Activated CD4-positive, alpha-beta T cell treated with anti-CD3 and anti-CD28 coated beads, Interleukin-2, amount 50 U/mL, for 24 hours (primary cell): ENCODE data around the gene FBLN7.

Experiments used
- DNase-seq, 2 donors: peaks; one replicate each; pipeline ENCODE4 v3.0.0-alpha.2; 2020; ENCODE audit warnings: low read depth in 1 of 2, low spot score in 1 of 2

FBLN7 gene

DNA sequence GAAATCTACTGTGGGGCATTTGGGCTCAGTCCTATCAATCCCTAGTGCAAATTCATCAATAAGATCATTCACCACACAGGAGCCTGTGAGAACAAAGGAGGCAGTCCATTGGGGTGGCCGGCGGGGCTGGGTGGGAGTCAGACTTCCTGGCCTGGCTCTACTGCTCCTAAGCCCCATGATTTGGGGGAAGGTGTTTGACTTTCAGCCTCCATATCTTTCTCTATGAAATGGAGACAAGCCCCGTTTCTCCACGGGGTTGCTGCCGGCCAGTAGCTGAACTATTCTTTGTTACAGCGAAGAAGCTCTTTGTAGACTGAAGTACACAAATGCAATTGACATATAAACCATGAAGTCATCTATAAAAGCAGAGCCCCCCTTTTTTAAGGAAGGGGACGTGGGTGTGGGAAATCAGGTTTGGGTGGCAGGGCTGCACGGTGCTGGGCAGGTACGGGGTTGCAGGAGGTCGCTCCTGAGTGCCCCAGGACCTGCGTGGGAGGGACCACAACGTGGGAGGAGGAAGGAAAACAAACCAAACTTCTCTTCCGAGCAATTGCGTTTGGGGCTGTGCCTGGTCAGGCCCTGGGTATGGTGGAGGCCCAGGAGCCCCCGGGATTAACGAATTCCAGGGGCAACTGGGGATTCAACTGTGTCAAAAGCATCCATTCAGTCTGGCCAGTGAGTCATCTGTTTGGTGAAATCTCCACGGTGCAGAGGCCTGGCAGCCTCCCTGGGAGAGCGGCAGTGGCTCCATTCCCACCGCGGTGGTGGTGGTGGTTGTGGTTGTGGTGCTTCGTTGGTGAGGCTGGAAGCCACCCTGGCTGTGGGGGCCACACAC lies 18.2 kb downstream of the FBLN7 start:
- no peak for DNase-seq

DNA sequence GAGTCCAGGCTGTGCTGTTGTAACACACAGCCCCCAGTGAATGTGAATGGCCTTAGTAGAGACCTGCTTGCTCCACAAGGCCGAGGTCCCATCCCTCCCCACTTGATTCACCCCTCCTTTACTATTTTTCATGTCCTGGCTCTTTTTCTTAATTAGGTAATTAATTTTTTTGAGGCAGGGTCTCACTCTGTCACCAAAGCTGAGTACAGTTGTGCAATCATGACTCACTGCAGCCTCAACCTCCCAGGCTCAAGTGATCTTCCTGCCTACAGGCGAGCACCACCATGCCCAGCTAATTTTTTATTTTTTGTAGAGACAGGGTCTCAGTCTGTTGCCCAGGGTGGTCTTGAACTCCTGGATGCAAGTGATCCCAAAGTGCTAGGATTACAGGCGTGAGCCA lies 19.3 kb downstream of the FBLN7 start:
- DNase-seq = no peak

DNA sequence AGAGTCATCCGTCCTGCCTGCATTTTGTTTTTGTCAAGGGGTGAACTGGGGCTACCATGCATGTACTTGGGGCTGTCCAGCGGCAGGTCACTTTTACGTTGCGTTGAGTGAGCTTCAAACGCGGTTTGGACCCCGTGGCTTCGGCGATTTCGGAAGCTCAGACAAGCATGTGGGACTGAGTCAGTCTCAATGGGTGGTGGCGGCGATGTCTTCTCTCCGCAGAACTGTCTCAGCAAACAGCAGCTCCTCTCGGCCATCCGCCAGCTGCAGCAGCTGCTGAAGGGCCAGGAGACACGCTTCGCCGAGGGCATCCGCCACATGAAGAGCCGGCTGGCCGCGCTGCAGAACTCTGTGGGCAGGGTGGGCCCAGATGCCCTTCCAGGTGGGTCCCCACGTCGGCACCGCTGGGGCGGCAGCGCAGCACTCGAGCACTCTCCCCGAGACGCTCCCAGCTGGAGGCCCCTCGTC lies 21.3 kb downstream of the FBLN7 start:
- DNase-seq = no peak

DNA sequence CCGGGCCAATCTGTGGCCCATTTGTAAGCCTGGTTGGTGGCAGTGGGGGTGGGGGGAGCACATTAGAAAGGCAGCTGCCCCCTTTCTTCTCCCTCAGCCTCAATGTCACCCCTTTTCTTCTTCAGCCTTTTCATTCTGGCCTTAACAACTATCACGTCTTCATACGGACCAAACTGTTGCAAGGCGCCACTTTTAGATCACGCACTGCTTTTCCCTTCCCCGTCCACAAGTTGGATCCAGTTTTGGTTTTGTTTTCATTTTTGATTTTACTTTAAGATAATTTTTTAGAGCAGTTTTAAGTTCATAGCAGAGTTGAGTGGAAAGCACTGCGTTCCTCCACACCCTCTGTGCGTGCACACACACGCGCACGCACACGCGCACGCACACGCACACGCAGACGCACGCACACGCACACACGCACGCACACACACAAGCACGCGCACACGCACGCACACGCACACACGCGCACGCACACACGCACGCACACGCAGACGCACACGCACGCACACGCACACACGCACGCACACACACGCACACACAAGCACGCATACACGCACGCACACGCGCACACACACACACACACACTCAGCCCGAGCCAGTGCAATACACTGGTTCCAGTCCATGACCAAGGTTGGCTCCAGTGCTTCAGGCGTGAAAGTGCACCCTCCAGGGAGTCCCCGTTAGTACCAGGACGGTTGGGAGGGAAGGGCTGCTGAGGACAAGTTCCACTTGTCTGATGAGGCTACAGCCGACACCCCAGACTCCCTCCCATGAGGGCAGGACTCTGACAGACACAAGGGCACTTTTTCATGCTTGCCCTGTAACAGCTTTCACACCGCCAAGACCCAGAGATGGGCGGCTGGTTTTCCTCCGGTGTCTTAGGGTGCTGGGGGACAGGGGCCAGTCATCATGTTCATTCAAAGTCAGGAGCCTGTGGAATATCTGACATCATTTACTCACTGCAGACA lies 22.4 kb downstream of the FBLN7 start:
- no peak for DNase-seq

DNA sequence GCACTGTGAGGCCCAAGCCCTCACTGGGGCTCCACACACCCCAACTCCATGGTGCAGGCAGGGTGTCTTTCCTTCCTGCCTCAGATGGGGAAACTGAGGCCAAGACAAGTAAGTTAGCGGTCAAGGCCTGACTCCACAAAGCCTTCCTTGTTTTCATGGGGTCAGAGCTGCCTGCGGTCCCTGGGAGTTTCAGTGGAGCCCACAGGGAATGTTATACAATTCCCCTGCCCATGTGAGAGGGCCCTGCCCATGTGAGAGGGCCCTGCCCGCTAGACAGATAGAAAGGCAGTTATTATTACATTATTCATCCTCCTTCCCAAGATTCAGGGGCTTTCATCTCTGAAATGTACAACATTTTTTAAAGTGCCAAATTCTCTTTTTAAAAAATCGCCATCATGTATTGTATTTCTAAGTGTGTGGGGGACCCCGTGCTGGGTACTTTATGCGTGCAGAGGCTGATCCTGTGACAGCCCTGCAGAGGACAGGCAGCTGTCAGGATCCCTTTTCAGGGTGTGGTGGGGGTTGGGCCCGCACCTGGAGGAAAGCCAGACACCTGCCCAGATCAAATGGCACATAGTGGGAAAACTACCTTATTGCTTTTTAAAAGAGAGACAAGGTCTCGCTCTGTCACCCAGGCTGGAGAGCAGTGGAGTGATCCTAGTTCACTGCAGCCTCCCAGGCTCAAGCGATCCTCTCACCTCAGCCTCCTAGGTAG lies 23.4 kb downstream of the FBLN7 start:
- DNase-seq = no peak

DNA sequence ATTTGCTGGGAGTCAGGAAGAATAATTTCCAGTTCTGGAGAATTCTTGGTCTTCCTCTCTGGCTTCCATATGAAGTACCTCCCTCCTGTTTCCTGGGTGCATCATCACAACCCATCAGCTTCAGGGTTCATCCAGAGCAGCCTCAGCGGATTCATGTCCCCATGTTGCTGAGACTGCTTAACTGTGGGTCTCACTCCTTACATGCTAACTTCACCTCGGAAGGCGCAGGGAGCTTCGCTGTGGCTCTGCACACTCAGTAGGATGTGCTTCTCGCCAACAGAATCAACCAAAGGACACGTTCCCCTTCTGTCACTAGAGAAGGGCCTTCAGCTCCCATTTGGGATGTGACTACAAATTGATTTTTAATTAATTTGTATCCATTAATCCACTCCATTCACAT lies 24.2 kb downstream of the FBLN7 start:
- DNase-seq = no peak

DNA sequence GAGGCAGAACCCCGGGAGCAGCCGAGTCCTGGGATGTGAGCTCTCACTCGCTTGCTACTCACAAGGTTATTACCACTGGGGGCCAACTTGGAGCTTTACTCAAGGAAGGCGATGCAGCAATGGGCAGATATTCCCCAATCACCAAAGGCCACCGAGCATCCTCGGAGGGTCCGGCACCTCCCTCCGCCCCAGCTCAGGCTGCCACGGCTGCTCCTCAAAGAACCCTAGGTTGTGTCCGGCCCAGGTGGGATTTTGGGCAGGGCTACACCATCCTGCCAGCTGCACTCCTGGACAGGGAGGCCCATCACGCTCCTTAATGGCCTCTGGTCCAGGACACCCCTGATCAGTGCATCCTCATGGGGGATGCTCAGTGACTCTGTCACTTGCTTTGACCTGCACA lies 24.8 kb downstream of the FBLN7 start:
- DNase-seq = no peak

DNA sequence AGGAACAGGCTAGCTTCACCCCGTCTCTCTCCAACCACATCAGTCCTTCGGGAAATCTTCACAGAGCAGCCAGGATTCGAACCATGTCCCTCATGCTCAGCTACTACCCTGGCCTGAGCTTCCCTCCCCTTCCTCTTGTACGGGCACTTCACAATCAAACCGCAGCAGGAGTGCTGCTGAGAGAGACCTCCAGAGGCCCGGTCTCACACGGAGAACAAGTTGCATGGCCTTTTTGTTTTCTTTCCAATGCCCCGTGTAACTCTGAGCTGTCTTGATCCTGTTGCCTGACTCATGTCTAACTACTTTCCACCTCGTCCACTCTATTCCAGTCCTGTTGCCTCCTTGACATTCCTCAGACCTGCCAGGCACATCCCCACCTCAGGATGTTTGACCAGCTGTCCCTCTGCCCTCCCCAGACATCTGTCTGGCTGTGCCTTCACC lies 25.4 kb downstream of the FBLN7 start:
- no peak for DNase-seq

DNA sequence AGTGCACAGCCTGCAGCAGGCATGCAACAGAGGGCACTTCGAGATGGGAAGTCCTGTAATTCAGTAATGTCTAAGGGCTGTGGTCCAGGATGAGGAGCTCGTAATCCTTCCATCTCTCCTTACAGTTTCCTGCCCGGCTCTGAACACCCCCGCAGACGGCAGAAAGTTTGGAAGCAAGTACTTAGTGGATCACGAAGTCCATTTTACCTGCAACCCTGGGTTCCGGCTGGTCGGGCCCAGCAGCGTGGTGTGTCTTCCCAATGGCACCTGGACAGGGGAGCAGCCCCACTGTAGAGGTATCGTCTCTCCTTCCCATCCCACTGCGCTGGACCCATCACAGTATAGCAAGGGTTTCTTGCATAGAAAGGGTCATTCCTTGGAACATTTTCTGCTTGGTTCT lies 26.7 kb downstream of the FBLN7 start:
- no peak for DNase-seq

DNA sequence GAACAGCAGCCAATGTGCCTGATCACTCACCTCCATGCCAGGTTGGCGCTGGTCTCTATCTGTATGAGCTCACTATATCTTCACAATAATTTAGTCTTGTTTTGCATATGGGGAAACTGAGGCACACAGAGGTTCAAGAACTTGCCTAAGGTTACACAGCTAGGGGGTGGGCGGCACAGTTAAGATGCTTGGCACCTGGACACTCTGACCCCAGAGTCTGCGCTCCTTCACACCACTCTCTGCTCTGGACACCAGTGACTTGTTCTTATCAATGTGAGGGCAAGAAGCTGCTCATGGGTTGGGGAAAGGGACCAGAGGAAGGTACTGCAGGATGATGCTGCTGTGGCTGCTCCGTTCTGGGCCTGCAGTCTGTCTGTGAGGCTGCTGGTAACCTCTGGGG lies 27.1 kb downstream of the FBLN7 start:
- DNase-seq = no peak

DNA sequence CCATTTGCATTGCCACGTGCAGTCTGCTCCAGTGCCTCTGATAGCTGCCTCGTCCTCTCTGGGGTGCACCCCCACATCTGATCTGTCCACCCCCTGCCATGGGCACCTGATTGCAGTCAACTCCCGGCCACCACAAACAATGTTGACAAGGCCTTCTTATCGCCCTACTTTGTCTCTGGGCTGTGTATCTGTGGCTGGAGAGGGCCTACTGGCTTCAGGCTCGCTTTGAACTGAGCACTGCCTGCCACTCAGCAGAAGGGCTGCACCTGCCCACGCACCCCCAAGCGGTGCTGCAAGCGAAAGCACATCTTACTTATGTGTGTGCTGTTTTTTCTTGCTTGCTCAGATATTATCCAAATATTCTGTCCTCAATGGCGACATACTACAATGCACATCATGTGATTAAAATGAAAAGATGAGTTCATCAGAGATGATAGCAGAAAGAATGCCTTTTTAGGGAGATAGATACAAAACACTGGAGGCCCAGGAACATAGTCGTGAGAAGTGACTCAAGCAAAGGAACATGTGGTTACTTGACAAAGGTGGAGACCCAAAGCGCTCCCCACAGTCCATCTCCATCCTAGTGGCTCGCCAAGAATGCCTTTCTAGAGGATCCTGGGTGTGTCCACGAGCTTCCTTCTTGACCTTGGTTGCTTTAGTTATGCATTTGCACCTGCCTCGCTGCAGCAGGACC lies 28.8 kb downstream of the FBLN7 start:
- DNase-seq = no peak

DNA sequence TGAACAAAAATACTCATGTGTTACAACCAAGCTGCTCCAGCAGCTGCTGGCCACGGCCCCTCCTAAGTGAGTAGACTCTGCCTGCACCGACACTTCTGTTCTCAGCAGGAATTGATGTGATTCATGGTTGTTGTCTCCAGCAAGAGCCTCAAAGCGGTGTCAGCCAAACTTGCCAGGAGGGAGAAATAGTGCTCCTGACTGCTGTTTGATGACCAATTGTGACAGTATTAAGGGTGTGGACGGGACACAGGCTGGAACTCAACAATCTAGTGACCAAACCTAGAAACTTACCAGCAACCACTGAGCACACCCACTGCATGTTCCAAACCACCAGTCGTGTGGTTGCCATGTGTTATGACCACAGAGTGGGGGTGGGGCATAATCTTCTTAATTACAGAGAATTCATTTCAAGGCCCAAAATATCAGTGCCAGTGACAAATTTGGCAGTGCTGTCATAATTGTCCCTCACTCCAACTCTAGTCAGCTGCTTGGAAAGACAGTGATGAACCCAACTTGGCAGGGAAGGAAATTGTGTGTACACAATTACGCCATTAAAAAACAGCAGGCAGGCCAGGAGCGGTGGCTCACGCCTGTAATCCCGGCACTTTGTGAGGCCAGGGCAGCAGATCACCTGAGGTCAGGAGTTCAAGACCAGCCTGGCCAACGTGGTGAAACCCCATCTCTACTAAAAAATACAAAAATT lies 30.4 kb downstream of the FBLN7 start:
- no peak for DNase-seq

DNA sequence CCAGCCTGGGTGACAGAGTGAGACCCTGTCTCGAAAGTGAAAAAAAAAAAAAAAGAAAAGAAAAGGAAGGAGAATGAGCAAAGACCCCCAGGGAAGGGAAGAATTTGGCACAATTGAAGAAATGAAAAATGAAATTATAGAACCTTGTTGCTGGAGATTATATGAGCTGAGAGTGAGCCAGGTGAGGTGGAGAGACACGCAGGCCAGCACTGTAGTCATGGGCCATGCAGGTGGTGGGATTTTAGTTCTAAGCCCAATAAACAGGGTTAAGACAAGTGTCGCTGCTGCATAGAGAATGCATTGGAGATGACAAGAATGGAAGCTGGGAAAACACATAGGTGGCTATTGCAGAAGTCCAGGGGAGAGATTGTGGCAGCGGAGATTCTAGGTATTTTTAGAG lies 32.3 kb downstream of the FBLN7 start:
- no peak for DNase-seq

DNA sequence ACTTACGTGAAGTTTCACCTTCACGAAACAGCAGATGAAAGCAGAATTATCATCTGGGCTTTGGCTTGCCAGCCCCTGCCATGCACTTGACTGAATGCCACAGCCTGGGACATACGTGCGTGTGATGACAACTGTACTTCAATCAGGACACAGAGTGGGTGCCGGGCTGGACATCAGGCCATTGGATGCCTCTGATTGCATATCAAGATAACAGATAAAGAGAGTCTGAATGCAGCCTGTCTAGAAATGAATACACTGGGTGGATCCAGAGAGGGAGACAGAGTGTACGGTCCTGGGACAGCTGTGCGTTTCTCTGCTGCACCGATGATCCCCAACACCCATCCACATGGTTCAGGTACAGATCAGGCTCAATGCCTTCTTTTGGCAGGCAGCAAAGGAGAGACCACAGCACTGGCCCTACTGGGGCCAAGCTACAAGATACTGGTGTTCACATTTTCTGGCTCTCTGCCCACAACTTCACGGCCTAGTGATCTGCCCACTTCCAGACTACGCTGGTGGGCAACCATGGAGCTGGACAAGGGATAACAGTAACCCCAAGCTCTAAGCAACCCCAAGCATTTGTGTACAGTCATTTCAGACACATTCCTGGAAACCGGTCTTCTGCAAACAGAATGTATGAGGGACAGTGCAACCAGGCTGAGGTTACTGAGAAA lies 35.6 kb downstream of the FBLN7 start:
- no peak for DNase-seq

DNA sequence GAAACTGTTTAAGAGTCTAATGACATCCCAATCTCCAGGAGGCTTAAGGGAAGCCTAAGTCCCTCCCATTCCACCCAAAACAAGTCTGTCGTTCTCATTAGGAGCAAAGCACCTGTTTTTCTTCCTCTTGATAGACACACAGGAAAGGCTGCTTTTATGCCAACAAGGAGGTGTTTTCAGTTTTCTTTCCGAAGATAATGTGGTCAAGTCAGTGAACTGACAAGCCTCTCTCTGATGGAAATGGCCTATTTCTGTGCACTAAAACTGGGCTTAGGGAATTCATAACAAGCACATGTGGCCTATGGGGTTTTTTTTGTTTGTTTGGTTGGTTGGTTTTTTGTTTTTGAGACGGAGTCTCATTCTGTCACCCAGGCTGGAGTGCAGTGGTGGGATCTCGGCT lies 36.2 kb downstream of the FBLN7 start:
- DNase-seq = no peak

DNA sequence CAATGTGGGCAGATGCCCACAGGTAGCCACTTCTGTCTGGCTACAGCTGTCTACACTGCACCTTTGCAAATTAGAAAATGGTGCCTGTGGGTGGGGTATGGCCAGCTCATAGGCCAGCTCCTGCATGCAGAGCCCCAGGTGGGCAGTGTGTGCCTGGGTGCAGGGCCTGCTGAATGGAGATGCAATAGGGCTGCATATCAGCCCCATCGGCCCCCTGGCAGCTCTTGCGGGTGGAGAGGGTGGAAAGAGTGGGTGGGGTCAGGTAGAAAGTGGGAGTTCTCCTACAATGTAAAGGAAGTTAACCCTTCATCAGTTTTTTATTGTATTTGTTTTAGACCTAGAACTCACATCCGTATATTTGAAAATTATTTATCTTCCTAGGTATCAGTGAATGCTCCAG lies 37.1 kb downstream of the FBLN7 start:
- no peak for DNase-seq

DNA sequence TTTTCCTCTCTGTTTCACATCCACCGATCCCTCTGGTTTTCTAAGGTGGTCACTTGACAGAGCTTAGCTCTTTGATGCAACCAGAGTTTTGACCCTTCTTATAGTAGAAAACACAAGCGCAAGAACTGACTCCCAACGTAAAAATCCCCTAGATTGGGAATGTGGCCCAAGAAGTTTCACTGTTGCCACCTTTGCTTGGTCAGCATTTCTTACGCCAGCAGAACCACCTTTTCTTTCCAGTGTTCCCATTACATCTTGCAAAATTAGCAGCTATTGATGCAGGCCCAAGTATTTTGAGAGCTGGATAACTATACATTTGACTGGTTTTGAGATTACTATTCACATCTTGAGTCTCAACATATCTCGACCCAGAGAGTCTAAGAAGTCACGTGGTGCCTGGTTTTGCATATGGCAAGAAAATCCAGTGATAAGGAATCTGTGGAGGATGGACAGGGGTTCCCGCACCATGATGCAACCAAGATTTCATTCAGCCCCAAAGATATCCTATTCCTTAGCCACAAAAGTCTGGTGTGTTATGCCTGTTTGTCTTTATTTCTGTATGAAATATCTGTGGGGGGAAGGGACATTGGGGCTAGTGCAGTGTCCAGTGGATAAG lies 37.9 kb downstream of the FBLN7 start:
- no peak for DNase-seq

DNA sequence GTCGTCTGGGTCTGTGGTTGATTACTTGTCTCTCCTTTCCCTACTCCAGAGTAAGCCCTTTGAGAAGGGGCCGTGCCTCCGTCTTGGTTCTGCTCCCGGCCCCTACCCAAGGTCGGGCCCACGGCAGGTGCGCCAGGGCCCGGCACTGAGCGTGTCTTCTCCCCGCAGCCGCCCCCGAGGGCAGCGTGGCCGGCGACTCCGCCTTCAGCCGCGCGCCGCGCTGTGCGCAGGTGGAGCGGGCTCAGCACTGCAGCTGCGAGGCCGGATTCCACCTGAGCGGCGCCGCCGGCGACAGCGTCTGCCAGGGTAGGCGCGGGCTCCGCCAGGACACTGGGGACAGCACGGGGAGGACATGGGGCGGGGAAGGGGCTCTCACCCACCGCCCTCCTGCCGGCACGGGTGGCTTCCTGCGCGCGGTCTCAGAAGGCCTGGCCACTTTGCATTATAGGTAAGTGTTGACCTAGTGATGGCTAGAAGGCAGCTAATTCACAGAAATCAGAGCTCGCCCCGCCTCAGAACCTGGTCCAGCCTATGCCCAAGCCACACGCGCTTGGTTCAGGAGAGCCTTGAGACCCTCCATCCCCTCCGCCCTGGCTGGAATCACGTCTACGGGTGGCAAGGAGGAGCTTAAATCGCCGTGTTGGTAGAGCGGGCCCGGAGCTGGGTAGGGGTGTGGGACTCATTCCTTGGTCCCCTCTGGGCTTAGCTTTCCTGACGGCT lies 43.5 kb downstream of the FBLN7 start:
- DNase-seq = peak; percentile 42 to 55
